Measurements from ENCODE around the gene VPS4A.

DNA sequence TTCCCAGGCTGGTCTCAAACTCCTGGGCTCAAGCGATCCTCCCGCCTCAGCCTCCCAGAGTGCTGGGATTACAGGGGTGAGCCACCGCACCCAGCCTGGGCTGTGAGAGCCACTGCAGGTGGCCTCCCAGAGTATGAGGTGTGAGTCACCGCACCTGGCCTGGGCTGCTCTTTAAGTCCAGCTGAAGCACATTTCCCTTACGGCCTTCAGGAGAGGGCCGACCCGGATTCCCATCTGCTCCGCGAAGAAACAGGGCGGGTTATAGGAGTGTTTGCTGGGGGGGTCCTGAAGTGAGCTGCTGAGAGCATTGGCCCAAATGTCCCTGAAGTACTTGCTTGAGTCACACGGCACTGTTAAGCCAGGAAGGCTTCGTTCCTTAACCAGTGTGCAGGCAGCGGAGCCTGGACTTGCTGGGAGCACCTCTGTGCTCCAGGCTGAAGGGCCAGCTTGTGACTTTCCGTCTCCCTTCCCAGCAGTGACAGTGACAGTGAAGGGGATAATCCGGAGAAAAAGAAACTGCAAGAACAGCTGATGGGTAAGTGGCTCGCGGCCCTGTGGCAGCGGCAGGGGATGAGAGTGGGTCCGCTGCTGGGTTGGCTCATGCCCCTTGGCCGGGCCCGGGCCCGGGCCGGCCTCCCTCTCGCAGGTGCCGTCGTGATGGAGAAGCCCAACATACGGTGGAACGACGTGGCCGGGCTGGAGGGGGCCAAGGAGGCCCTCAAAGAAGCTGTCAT is 7.2 kb downstream of the VPS4A start:
- TF ChIP-seq, protein P1, sequence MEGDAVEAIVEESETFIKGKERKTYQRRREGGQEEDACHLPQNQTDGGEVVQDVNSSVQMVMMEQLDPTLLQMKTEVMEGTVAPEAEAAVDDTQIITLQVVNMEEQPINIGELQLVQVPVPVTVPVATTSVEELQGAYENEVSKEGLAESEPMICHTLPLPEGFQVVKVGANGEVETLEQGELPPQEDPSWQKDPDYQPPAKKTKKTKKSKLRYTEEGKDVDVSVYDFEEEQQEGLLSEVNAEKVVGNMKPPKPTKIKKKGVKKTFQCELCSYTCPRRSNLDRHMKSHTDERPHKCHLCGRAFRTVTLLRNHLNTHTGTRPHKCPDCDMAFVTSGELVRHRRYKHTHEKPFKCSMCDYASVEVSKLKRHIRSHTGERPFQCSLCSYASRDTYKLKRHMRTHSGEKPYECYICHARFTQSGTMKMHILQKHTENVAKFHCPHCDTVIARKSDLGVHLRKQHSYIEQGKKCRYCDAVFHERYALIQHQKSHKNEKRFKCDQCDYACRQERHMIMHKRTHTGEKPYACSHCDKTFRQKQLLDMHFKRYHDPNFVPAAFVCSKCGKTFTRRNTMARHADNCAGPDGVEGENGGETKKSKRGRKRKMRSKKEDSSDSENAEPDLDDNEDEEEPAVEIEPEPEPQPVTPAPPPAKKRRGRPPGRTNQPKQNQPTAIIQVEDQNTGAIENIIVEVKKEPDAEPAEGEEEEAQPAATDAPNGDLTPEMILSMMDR (IDR thresholded peaks at IDR 0.05) = no peak
- TF ChIP-seq POLR2A (IDR thresholded peaks at IDR 0.05) (no peak), POLR2AphosphoS5 (IDR thresholded peaks at IDR 0.05) (no peak)
